OCI-LY3 (cell line): ENCODE data around the gene PIGT.

Experiments used
- H2AFZ ChIP-seq: fragments of 200-600, 300-600 bp; shearing (Covaris generic); 2 replicates; pipeline ENCODE4 v1.6.0; 2014; ENCODE audit warnings: antibody characterized with exemption, low read depth, low read length
- H3K27ac ChIP-seq: fragments of 200-600, 300-600 bp; sonication (generic); 2 replicates; pipeline ENCODE4 v1.5.1; 2014; ENCODE audit warnings: mild to moderate bottlenecking, low read length, moderate library complexity, mixed read lengths
- H3K27me3 ChIP-seq: fragments of 200-600, 300-600 bp; sonication (generic); 2 replicates; pipeline ENCODE4 v1.6.1; 2014; ENCODE audit warnings: low read depth, low read length, mixed read lengths
- H3K36me3 ChIP-seq: fragments of 200-600, 300-600 bp; sonication (generic); replicated peaks from 2 replicates; pipeline ENCODE3; 2014; ENCODE audit warnings: low read depth, low read length, mixed read lengths
- H3K4me1 ChIP-seq: fragments of 300-600, 200-600 bp; sonication (generic); 2 replicates; pipeline ENCODE4 v1.6.1; 2014; ENCODE audit warnings: low read length, mixed read lengths
- H3K4me2 ChIP-seq: fragments of 200-600, 300-600 bp; sonication (generic); 2 replicates; pipeline ENCODE4 v1.6.1; 2014; ENCODE audit warnings: low read length, mixed read lengths
- H3K4me3 ChIP-seq: fragments of 300-600, 200-600 bp; sonication (generic); 2 replicates; pipeline ENCODE4 v1.5.1; 2014; ENCODE audit warnings: antibody characterized with exemption, mild to moderate bottlenecking, low read length, moderate library complexity
- H3K79me2 ChIP-seq: fragments of 300-600, 200-600 bp; shearing (Covaris generic); 2 replicates; pipeline ENCODE4 v1.6.1; 2014; ENCODE audit warnings: mild to moderate bottlenecking, low read length, mixed read lengths
- H3K9ac ChIP-seq: fragments of 300-600, 200-600 bp; shearing (Covaris generic); 2 replicates; pipeline ENCODE4 v1.6.0; 2014; ENCODE audit warnings: mild to moderate bottlenecking, low read length, moderate library complexity
- H3K9me3 ChIP-seq: fragments of 200-600, 300-600 bp; shearing (Covaris generic); 2 replicates; pipeline ENCODE4 v1.6.1; 2014; ENCODE audit warnings: low read length, mixed read lengths; ENCODE audit not compliant: insufficient read depth
- H4K20me1 ChIP-seq: fragments of 200-600, 300-600 bp; sonication (generic); 2 replicates; pipeline ENCODE4 v1.6.1; 2016; ENCODE audit warnings: low read length, mixed read lengths; ENCODE audit not compliant: insufficient read depth
- EZH2phosphoT487 ChIP-seq: fragments of 200-600 bp; shearing (Covaris generic); IDR thresholded peaks from 2 replicates; pipeline ENCODE4 v1.6.1; 2018; ENCODE audit warnings: antibody characterized with exemption, mixed run types, low read depth
- TF ChIP-seq, protein P1 (sequence below): fragments of 200-600, 300-600 bp; sonication (generic); IDR thresholded peaks from 2 replicates; pipeline ENCODE4 v1.5.1; 2014; ENCODE audit warnings: antibody characterized with exemption, low read length, low read depth

Gene PIGT

DNA sequence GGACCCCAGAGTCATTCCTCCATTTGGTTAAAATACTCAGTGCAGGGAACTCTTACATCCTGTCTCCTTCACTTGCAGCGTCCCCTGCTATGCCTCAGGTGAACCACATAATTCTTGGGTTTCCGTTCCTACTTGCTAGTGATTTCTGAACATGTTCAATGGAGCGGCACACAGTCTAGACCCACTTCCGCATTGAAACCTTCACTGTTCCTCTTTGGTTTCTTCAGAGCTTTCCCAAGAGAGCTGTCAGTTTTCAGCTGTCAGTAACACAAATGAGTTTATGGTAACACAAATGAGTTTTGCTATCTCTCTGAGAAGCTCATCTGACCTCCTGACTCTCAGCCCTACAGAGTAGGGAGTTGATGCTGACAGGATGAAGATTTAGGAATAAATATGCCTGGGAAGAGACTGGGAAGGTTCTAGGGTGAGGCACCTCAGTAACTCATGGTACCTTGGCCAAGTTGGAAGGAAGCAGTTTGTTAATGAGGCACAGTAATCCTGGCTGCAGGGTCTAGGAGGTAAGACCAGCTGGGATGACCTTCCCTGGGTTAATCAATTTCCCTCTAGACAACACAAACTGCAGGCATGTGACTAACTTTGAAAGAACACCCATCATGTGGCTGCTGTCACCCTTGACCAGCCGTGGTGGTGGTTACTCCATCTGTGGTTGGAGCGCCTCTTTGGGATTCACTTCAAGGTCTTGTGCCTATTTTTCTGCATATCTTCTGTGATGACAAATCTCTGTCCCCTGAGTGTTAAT lies 47.5 kb upstream of the PIGT start:
- Histone ChIP-seq H3K27me3 (peaks cover 35% of the 10 kb centered on the region), H3K36me3 (peaks cover 53% of the 10 kb centered on the region), H3K4me2 (peak overlapping the region; percentile 71), H4K20me1 (peaks cover 54% of the 10 kb centered on the region), H3K4me3 (peak overlapping the region; percentile 47), H3K79me2 (peaks cover 44% of the 10 kb centered on the region), H2AFZ (no peak overlapping the region), H3K4me1 (peaks cover 68% of the 10 kb centered on the region), H3K9me3 (no peaks in the 10 kb centered on the region), H3K9ac (peak overlapping the region; percentile 56), H3K27ac (peak overlapping the region; percentile 91)
- TF ChIP-seq, protein P1, sequence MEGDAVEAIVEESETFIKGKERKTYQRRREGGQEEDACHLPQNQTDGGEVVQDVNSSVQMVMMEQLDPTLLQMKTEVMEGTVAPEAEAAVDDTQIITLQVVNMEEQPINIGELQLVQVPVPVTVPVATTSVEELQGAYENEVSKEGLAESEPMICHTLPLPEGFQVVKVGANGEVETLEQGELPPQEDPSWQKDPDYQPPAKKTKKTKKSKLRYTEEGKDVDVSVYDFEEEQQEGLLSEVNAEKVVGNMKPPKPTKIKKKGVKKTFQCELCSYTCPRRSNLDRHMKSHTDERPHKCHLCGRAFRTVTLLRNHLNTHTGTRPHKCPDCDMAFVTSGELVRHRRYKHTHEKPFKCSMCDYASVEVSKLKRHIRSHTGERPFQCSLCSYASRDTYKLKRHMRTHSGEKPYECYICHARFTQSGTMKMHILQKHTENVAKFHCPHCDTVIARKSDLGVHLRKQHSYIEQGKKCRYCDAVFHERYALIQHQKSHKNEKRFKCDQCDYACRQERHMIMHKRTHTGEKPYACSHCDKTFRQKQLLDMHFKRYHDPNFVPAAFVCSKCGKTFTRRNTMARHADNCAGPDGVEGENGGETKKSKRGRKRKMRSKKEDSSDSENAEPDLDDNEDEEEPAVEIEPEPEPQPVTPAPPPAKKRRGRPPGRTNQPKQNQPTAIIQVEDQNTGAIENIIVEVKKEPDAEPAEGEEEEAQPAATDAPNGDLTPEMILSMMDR, result no peak; the same call in 1 of the 2 replicates
- TF ChIP-seq EZH2phosphoT487, result peak; percentile 98

DNA sequence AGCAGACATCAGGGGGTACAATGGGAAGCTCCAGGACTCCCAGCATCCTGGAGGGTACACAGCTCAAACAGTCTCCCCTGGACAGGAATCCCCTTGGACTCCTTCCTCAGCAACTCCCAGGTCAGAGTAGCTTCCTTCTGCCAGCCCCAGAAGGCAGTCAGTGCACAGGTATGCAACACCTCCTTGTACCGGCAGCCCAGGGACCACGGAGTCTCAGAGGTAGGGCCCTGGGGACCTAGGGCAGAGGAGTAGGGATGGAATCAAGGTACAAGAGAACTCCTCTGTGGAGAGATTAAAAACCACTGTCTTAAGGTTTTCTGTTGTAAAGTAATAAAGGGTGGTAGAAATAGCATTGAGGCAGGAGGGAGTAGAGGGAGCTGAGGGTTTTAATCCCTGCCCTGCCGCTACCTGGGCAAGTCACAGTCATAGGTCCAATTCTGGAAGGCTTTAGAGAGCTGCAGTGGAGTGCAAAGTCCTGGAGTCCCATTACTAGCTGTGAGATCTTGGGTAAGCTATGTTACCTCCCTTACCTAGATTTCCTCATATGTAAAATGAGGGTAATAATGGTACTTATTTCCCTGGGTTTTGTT lies 45.3 kb upstream of the PIGT start:
- peaks cover 45% of the 10 kb centered on the region for H4K20me1 ChIP-seq

DNA sequence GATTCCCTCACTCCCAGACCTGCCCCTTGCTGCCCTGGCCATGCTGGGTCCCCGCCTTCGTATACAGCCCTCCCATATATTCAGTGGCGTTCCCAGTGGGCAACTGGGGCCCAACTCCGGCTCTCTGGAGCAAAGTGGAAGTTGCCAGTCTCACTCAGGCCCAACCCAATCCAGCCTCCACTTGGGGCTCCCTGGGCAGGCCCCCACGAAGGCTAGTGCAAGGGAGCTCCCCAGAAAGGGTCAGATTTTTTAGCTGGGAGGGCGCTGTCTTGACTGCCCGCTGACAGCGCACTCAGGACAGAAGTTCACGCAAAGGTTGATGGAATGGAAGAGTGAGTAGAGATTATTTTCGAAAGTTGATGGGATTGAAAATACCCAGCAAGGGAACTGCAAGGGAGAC lies 43.7 kb upstream of the PIGT start:
- no peak overlapping the region for H2AFZ ChIP-seq
- H3K4me3 ChIP-seq, result no peak overlapping the region
- H3K79me2 ChIP-seq, result peaks cover 11% of the 10 kb centered on the region; the same call in 1 of the 2 replicates
- H3K4me2 ChIP-seq, result no peak overlapping the region
- no peak overlapping the region for H3K9ac ChIP-seq
- TF ChIP-seq, protein P1, result no peak
- TF ChIP-seq EZH2phosphoT487, result no peak
- no peaks in the 10 kb centered on the region for H3K9me3 ChIP-seq
- H3K36me3 ChIP-seq, result peaks cover 26% of the 10 kb centered on the region
- H4K20me1 ChIP-seq, result peaks cover 30% of the 10 kb centered on the region
- peaks cover 41% of the 10 kb centered on the region for H3K4me1 ChIP-seq
- no peak overlapping the region for H3K27ac ChIP-seq
- peaks cover 16% of the 10 kb centered on the region for H3K27me3 ChIP-seq

More for the DNA sequence above, 45.3 kb upstream of the PIGT start:
- Histone ChIP-seq H3K9ac (no peak overlapping the region), H2AFZ (no peak overlapping the region), H3K4me2 (no peak overlapping the region), H3K4me3 (no peak overlapping the region), H3K36me3 (peaks cover 42% of the 10 kb centered on the region), H3K79me2 (peaks cover 24% of the 10 kb centered on the region), H3K27me3 (peaks cover 31% of the 10 kb centered on the region), H3K9me3 (no peaks in the 10 kb centered on the region), H3K4me1 (peaks cover 55% of the 10 kb centered on the region), H3K27ac (no peak overlapping the region)
- no peak for TF ChIP-seq EZH2phosphoT487
- TF ChIP-seq, protein P1, result no peak

DNA sequence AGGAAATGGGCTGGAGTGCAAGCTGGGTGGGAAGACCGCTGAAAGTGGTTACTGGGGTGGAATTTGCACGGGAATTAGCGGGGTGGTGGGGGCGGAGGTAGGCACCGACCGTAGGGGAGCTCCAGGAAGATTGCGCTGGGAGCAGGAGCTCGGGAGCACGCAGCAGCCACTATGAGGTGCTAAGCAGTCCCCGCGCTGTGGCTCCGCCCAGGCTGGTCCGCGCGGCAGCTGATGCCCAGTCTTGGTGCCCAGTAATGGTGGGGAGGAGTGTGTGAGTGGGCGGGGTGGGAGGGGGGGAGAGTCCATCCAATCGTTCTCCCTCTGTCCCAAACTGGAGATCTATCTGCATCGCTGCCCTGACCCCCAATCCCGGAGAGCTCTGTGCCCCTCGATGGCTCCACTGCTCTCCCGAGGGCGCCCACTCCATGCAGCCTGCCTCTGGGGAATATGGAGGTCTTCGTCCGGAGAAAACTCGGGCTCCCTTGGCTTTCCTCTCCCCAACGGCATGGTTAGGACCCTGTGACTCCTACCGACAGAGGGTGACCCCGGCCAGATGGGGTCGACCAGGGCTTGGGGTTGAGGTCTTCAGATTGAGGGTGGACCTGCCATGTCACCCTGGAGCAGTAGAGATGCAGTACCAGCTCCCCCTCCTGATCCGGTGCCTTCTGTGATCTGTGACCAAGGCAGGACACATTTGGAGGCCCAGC lies 43.1 kb upstream of the PIGT start:
- Histone ChIP-seq H3K79me2 (peaks cover 9% of the 10 kb centered on the region; the same call in 1 of the 2 replicates), H3K9ac (no peak overlapping the region), H3K4me3 (peak overlapping the region; percentile 71), H3K4me1 (peaks cover 35% of the 10 kb centered on the region), H3K27me3 (peaks cover 16% of the 10 kb centered on the region), H2AFZ (no peak overlapping the region), H3K27ac (no peak overlapping the region), H4K20me1 (peaks cover 25% of the 10 kb centered on the region), H3K36me3 (peaks cover 20% of the 10 kb centered on the region), H3K4me2 (peak overlapping the region; percentile 74), H3K9me3 (no peaks in the 10 kb centered on the region)
- TF ChIP-seq, protein P1, result no peak
- TF ChIP-seq EZH2phosphoT487, result no peak
